ENCODE data around the gene ANKFN1.

DNA sequence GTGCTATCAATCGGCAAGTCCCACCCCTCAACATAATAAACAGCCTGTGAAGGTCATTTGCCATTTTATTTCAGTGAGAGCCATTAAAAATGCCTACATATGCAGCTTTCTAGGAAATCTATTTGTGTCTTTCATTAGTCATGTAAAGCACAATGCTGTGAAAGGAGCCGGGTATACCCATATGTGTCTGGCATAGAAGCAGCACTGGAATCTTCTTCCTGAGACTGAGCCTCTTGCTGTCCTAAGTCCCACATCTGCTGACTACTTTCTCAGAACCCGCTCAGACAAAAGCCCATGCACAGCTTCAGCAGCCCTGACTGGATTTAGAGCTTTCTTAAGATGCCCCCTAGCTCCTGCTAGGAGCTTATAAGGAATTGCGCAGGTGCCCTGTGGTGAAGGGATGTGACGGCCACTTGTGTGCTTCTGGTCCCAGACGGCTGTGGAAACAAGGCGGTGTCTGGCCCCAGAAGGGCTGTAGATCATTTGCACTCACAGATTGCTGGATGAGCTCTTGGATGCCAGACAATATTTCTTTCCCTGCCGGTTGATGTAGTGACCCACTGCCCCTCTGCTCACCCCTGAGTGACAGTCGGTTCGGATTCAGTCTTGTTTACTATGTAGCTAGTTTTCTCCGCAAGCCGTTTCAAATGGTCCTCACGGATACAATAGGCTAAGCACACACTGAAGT is 172.2 kb downstream of the ANKFN1 start:
- TF ChIP-seq, protein P1, sequence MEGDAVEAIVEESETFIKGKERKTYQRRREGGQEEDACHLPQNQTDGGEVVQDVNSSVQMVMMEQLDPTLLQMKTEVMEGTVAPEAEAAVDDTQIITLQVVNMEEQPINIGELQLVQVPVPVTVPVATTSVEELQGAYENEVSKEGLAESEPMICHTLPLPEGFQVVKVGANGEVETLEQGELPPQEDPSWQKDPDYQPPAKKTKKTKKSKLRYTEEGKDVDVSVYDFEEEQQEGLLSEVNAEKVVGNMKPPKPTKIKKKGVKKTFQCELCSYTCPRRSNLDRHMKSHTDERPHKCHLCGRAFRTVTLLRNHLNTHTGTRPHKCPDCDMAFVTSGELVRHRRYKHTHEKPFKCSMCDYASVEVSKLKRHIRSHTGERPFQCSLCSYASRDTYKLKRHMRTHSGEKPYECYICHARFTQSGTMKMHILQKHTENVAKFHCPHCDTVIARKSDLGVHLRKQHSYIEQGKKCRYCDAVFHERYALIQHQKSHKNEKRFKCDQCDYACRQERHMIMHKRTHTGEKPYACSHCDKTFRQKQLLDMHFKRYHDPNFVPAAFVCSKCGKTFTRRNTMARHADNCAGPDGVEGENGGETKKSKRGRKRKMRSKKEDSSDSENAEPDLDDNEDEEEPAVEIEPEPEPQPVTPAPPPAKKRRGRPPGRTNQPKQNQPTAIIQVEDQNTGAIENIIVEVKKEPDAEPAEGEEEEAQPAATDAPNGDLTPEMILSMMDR (IDR thresholded peaks at IDR 0.05), result no peak
- TF ChIP-seq POLR2AphosphoS5 (IDR thresholded peaks at IDR 0.05), result no peak
